GM20000 (cell line): ENCODE measurements around the gene IFNLR1.

Source experiments
- DNase-seq: peaks from one replicate; pipeline ENCODE4 v3.0.0; 2012; ENCODE audit warnings: low spot score
- TF ChIP-seq, protein P1 (sequence below): IDR thresholded peaks from 2 replicates; pipeline ENCODE4 v1.5.1; 2012; ENCODE audit warnings: mild to moderate bottlenecking, control low read depth; ENCODE audit errors: extremely low read depth, missing control alignments

The IFNLR1 gene

DNA sequence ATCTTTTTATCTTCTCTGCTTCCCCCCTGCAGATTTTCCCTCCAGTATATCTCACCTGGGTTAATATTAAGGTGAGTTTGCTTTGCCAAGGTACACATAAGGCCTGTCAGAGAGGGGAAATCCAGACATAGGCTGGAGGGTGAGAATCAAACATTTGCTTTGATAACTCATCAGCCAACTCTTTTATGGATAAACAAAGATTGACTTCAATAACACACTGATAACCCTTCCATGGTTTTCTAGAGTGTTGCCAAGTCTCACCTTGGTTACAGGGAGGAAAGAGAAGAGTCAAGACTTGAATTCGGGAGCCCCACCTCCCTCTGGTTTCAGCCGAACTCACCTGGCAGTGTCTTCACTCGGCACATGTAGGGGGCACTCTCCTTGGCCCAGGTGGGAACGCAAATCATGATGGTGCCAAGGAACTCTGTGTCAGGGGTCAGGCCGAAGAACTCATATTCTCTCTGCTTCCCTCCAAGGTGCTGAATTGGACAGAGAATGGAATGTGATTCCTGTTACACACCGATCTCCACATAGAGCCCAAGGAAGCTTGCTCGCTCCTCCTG, 59.2 kb downstream of the IFNLR1 start:
- TF ChIP-seq, protein P1, sequence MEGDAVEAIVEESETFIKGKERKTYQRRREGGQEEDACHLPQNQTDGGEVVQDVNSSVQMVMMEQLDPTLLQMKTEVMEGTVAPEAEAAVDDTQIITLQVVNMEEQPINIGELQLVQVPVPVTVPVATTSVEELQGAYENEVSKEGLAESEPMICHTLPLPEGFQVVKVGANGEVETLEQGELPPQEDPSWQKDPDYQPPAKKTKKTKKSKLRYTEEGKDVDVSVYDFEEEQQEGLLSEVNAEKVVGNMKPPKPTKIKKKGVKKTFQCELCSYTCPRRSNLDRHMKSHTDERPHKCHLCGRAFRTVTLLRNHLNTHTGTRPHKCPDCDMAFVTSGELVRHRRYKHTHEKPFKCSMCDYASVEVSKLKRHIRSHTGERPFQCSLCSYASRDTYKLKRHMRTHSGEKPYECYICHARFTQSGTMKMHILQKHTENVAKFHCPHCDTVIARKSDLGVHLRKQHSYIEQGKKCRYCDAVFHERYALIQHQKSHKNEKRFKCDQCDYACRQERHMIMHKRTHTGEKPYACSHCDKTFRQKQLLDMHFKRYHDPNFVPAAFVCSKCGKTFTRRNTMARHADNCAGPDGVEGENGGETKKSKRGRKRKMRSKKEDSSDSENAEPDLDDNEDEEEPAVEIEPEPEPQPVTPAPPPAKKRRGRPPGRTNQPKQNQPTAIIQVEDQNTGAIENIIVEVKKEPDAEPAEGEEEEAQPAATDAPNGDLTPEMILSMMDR: no peak
- no peak for DNase-seq

DNA sequence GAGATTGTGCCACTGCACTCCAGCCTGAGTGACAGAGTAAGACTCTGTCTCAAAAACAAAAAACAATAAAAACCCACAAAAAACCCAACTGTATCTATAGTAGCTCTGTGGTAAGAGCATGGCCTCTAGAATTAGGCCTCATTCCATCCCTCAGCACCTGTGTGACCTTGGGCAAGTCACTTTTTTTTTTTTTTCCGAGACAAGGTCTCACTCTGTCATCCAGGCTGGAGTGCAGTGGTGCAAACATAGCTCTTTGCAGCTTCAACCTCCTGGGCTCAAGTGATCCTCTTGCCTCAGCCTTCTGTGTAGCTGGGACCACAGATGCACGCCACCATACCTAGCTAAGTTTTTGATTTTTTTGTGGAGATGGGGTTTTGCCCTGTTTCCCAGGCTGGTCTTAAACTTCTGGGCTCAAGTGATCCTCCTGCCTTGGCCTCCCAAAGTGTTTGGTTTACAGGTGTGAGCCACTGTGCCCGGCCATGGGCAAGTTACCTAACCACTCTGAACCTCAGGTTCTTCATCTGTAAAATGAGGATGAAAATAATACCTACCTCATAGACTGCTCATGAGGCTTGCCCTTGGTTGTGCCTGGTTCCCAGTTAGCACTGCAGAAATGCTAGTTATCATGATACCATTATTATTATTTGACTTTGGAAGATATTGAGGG, 59.8 kb downstream of the IFNLR1 start:
- no peak for DNase-seq
- TF ChIP-seq, protein P1: no peak

DNA sequence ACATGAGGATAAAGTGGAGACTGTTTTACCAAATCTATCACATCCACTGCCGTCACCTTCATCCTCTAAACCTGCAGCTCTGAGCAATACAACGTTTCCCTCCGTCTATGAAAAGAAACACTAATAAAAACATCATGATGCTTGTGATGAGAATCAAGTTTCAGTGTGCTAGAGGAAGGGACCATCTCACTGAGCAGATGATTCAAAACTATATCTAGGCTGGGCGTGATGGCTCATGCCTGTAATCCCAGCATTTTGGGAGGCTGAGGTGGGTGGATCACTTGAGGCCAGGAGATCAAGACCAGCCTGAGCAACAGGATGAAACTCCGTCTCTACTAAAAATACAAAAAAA, 60.4 kb downstream of the IFNLR1 start:
- TF ChIP-seq, protein P1: no peak
- DNase-seq: no peak

DNA sequence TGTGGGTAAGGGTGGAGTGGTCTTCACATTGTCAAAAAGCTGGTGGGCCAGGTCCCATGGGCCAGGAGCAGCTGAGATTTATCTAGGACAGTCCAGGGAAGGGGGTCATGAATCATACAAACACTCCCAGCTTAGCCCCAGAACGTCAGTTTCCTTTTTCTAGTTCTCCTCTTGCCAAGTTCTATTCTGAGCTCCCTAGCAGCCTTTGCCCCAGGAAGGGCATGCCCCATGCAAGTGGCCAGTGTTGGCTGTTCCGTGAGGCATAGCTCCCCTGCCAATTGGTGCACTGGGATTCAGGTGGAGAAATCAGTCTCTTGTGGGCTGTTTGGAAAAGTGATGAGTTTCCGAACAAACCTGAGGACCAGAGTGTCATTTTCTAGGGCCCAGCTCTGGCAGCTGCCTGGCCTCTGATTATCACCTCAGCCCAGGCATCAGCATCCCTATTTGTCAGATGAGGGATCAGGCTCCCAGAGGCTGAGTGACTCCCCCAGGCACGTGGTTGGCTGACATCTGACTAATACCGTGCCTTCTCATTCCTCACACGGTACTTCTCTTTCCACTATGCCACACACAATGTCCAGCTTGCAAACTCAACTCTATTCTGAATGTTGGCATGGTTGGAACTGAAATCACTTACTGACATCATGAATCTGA, 60.9 kb downstream of the IFNLR1 start:
- DNase-seq: no peak
- TF ChIP-seq, protein P1: no peak

DNA sequence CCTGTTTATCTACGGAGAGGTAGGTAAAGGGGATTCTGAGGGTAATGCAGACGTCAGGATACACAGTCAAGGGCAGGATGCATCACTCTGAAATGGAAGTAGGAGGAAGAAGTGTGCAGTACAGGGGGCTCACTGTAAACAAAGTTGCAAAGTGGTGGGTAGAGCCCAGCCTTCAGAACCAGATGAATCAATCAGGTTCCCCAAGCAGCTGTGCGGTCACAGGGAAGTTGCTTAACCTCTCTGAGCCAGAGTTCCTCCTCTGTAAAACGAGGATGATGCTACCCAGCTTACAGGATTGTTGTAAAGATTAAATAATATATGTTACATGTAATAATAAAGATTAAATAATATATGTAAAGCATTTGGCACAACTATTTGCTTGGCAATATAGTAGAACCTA, 61.6 kb downstream of the IFNLR1 start:
- TF ChIP-seq, protein P1: no peak
- DNase-seq: no peak

DNA sequence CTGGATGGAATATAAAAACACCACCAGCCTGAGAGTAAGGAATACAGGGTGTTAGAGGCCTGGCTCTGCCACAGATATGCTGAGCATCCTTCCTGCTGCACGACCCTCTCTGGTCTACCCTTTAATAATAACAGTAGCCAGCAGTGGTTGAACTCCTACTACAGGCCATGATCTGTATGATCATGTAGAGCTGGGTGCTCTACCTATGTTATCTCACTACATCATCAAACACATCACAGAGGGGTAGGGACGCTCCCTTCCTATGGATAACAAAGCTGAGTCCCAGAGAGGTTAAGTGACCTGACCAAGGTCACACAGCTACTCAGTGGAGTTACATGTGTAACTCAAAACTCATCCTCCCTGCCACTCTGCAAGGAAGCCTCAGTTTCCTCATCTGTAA, 62.1 kb downstream of the IFNLR1 start:
- TF ChIP-seq, protein P1: no peak
- no peak for DNase-seq

DNA sequence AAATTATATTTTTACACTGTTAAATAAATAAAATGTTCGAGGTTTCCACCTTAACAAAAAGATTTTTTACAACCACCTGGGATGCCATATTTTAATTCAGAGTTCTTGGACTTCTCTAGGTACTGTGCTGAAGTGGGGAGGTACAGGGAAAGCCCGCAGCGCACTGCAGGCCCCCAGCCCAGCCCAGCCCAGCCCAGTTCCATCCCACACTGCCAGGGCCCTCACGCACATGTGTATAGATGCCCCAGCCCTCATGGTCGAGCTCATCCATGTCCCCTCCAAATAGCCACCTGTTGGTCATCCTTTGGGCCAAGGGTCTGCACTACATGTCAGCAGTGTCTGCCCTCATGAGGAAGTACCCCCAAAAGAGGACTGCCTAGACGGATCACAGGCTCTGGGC, 63.5 kb downstream of the IFNLR1 start:
- TF ChIP-seq, protein P1: no peak
- DNase-seq: no peak
